AG10803 (cell line): ENCODE results near the gene VAX1.

ENCODE experiments used
- DNase-seq: peaks from one replicate; pipeline ENCODE4 v3.0.0; 2010; ENCODE audit warnings: low read depth
- H3K4me3 ChIP-seq: 2 replicates; pipeline ENCODE4 v1.5.1; 2011; ENCODE audit warnings: mild to moderate bottlenecking, low read length, control low read depth
- TF ChIP-seq, protein P1 (sequence below): conservative IDR thresholded peaks from 2 replicates; pipeline ENCODE4 v1.5.1; 2011; ENCODE audit warnings: mild to moderate bottlenecking, low read length, control low read depth, inconsistent platforms

The VAX1 gene

DNA sequence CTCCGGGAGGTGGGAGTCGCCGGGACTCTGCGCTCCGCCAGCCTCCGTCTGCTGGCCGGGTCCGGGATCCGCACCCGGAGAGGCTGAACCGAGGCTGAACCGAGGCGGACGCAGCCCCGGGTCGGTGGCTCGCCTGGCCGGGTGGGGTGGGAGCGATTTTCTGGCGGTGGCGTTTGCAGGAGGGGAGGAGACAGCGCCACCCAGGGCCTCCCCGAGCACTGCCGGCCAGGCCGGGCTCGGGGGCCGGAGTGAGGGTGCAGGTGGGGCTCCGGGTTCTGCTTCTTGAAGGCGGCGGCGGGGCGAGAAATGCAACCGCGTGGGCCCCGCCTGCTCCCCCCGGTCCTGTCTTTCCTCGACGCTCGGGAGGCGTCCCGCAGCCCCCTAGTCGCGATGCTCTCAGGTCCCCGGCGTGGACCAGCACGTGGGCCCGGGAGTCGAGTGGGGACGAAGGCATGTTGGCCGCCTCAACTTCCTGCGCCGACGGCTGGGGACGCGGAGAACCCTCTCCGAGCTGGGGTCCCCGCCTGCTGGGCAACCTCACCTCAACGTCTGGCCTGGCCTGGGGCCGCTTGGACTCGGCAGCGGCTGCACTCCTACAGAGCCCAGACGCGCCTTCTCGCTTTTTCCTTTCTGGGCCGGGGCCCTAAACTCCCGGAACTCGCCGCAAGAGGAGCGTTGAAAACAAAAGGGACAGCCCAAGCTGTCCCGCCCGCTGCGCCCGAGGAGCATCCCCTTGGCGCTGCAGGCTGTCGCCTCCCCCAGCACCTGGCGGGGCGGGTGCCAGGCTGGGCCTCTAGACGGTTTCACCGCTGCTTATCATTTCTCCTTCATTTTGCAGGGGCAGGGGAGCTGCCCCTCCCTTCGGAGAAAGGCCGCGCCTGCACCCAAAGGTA, 25.2 kb upstream of the VAX1 start:
- no peak for DNase-seq
- no peak overlapping the region for H3K4me3 ChIP-seq
- TF ChIP-seq, protein P1, sequence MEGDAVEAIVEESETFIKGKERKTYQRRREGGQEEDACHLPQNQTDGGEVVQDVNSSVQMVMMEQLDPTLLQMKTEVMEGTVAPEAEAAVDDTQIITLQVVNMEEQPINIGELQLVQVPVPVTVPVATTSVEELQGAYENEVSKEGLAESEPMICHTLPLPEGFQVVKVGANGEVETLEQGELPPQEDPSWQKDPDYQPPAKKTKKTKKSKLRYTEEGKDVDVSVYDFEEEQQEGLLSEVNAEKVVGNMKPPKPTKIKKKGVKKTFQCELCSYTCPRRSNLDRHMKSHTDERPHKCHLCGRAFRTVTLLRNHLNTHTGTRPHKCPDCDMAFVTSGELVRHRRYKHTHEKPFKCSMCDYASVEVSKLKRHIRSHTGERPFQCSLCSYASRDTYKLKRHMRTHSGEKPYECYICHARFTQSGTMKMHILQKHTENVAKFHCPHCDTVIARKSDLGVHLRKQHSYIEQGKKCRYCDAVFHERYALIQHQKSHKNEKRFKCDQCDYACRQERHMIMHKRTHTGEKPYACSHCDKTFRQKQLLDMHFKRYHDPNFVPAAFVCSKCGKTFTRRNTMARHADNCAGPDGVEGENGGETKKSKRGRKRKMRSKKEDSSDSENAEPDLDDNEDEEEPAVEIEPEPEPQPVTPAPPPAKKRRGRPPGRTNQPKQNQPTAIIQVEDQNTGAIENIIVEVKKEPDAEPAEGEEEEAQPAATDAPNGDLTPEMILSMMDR: no peak

DNA sequence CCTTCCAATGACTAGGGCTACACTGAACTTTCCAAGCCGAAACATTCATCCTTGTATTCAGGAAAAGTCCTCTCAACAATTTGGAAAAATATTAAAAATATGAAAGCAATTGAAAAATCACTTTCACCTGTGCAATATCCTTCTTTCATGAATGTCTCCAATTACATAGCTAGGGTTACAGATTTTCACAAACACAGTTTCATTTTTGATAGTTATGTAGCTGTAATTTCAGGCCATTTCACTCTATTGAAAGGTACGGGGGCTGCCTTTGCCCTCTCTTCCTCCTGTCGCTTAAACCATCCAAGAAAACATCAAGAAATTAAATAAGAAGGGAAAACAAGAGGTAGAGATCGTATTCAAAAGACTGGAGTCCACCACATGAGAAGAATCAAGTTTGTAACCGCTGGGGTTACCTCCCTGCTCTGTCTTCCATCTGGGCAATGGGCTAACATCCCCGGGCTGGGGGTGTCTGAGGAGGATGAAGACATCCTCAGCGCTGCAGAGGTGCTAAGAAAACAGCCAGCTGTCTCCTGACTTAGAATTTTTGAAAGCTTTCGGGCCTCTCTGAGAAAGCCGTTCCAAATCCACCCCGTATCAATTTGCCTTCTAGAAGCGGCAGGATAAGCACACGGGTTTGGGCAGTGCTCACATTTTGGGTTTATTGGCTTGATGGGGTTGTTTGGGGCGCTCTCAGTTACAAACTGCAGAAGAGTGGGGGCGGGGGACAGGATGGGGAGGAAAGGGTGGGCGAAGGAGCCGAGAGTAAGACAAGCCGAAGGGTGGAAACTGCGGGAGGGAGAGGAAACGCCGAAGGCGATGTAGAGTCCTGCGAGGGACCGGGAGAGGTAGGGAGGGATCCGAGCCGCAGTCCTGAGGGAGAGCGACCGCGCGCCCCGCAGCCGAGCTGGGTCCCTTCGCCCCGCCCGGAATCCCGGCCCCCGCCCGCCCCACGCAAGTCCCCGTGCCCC, 24.3 kb upstream of the VAX1 start:
- TF ChIP-seq, protein P1: no peak
- H3K4me3 ChIP-seq: no peak overlapping the region
- DNase-seq: no peak

DNA sequence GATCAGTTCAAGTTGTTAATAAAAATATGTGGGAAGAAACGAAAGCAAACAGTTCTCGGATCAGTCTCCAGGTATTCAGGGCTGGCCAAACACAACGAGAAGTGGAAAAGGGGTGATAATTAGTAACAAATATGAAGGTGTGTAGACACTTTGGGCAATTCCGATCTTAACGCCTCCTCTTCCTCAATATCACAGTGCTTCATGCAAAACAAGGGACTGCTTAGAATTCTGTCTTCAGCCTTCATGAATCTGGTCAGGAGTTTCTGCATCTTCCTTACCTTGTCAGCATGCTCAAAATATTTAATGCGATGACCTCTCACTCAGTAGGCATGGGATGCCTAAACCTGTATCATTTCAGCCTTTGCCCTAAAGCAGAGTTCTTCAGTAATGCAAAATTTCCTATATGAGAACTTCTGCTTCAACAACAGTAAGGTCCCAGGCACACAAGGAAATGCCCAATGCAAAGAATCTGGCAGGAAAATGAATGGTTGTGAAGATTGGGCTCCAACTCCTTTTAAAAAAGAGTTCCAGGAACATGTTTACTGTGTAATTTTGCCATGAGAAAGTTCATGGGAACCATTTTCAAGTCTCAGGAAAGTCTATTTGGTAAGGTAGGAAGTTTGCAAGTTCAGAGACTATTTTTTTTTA, 23.4 kb upstream of the VAX1 start:
- TF ChIP-seq, protein P1: no peak
- no peak for DNase-seq
- no peak overlapping the region for H3K4me3 ChIP-seq

DNA sequence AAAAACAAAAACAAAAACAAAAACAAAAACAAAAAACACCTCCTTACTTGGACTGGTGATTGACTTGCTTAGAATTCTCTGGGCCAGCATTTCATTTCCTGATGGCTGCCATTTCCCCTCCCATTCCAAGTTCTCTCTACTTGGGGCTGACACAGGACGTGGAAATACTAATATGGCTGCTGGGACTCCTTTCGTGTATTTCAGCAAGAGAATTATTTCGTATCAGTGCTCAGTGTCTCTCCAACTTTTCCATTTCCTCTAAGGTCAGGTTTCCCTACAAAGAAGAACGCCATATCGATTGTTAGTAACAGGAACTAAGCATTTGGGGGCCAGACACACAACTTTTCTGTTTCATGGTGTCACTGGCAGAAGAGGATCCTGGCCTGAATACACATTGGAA, 22.5 kb upstream of the VAX1 start:
- TF ChIP-seq, protein P1: no peak
- H3K4me3 ChIP-seq: no peak overlapping the region
- no peak for DNase-seq

DNA sequence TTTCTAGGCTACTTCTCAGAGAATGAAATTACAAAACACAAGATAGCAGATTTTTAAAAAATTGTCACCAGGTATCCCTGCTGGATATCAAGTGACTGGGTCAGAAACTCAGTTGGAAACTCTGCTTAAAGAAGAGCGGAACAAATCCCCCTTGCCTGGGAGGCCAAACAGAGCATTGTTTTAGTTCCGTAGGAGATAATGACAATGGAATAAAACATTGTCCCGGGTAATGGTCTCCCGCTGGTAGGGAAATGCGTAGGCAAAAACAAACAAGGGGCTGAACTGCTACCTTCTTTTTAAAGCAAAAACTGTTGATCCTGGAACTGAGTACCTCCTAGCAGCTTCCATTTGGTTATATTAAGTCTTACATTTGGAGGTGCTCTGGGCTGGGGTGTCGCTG, 21.3 kb upstream of the VAX1 start:
- no peak for DNase-seq

DNA sequence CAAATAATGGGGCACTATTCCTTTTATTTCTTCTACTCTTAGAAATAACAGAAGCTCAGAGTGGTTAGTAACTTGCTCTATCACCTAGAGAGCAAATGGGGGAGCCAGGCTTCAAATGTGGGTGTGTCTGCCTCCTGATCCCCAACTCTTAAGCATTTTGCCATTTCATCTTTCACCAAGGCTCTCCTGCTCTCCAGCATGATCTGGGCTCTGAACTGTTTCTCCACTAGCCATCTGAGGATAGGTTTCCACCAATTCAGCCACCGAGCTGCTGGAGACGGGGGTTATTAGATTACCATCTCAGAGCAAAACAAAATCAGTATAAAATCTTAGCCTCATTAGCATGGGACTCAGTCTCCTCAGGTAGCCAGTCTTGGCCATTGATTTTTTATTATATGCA, 20.2 kb upstream of the VAX1 start:
- TF ChIP-seq, protein P1: no peak
- no peak overlapping the region for H3K4me3 ChIP-seq
- DNase-seq: no peak

More for the DNA sequence above, 21.3 kb upstream of the VAX1 start:
- TF ChIP-seq, protein P1: no peak
- no peak overlapping the region for H3K4me3 ChIP-seq
